ENCODE measurements around the gene LYG2.

GRCh38 chr2:99249951-99250350 is 5.5 kb downstream of the LYG2 start:
- TF ChIP-seq CTCF (conservative IDR thresholded peaks at IDR 0.05; ENCODE audit: low read depth, low read length) (no peak), EZH2 (IDR thresholded peaks at IDR 0.05; ENCODE audit: borderline replicate concordance, low read depth, low read length, poor library complexity, severe bottlenecking) (no peak)
